Stimulated activated naive CD8-positive, alpha-beta T cell treated with anti-CD3 and anti-CD28 coated beads, Interleukin-15, Interleukin-2, amounts not matched to agents 100 ng/mL and 50 ng/mL, for 24 hours (primary cell): ENCODE measurements around the gene ANXA11.

ENCODE experiments used
- H3K27ac Mint-ChIP-seq: one replicate; pipeline ENCODE4 v1.8.0; 2021; ENCODE audit warnings: mild to moderate bottlenecking, mixed read lengths
- H3K27me3 Mint-ChIP-seq: one replicate; pipeline ENCODE4 v1.8.0; 2021; ENCODE audit warnings: mixed read lengths
- H3K36me3 Mint-ChIP-seq: one replicate; pipeline ENCODE4 v1.8.0; 2021; ENCODE audit warnings: low read depth, mixed read lengths
- H3K4me1 Mint-ChIP-seq: one replicate; pipeline ENCODE4 v1.8.0; 2021; ENCODE audit warnings: low read depth, mixed read lengths
- H3K4me3 Mint-ChIP-seq: one replicate; pipeline ENCODE4 v1.8.0; 2021; ENCODE audit warnings: mild to moderate bottlenecking, mixed read lengths
- H3K9me3 Mint-ChIP-seq: one replicate; pipeline ENCODE4 v1.8.0; 2021; ENCODE audit warnings: mixed read lengths

The ANXA11 gene

DNA sequence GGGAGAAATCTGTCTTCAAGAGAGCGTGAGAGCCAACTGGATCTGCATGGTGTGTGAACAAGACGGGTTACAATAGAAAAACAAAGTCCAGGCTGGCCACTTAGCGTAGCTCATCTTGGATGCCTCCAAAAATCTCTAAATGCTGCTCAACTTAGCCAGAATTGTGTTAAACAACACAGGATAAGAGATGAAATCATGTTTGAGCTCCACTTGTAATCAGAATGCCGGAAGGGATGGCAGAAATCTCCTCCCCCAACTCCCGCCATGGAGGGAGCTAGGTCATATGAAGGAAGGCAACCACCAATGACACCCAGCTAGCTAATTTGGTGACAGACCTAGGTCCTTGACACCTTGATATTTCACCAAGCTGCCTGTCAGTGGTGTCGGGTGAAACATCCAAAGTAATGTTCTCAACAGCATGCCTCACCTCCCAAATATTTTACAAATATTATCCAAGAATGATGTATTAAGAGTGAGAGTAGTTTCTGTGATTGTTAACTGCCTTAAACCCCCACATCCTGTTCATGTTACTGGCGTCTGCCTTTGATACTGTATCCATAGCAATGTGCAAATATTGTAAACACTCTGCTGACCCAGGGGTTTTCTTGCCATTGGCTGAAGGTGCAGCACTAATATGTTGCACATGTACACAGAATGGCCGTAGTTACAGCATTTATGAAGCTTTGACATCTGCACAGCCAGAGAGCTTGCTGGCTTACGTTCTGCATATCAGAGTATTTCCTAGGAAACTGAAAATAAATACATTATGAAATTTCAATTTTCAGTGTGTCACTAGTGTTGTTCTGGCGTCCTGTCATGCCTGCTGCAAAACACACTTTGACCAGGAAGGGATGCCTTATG is 101.0 kb downstream of the ANXA11 start:
- H3K4me1 Mint-ChIP-seq: peaks cover 4% of the 10 kb centered on the region
- H3K27me3 Mint-ChIP-seq: no peaks in the 10 kb centered on the region
- H3K27ac Mint-ChIP-seq: no peak overlapping the region
- H3K36me3 Mint-ChIP-seq: peaks cover 6% of the 10 kb centered on the region
- no peak overlapping the region for H3K4me3 Mint-ChIP-seq
- peaks cover 6% of the 10 kb centered on the region for H3K9me3 Mint-ChIP-seq
